ENCODE measurements around the gene ULK4.

GRCh38 chr3:42002790-42003189 lies 40.9 kb upstream of the ULK4 start:
- TF ChIP-seq CTCF (IDR thresholded peaks at IDR 0.05) (no peak), POLR2A (IDR thresholded peaks at IDR 0.05) (no peak)
